ENCODE data around the gene HOXC9.
A peak's percentile ranks its signal among the peaks of the same experiment; 100 is the strongest.

HOXC9 gene

GRCh38 chr12:54016478-54016964 is 16.6 kb downstream of the HOXC9 start:
- no peak for DNase-seq

DNA sequence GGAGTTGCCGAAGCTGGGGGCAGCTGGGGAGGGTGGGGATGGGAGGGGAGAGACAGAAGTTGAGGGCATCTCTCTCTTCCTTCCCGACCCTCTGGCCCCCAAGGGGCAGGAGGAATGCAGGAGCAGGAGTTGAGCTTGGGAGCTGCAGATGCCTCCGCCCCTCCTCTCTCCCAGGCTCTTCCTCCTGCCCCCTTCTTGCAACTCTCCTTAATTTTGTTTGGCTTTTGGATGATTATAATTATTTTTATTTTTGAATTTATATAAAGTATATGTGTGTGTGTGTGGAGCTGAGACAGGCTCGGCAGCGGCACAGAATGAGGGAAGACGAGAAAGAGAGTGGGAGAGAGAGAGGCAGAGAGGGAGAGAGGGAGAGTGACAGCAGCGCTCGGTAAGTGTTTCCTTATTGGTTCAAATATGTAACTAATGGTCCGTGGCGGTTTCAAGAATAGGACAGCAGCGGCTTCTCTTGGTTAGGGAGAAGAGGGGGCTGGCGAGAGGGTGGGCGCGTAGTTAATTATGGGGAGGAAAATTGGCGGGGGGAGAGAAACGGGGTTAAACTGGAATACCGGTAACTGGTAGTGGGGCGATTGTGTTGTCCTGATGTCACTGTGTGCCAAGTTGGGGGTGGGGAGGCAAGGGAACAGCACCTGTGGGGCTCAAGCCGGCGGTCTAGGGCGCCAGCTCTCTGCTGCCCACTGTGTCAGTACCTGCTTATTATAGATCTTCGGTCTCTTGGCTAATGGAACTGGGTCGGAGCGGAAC is 17.2 kb downstream of the HOXC9 start:
- DNase-seq: no peak

DNA sequence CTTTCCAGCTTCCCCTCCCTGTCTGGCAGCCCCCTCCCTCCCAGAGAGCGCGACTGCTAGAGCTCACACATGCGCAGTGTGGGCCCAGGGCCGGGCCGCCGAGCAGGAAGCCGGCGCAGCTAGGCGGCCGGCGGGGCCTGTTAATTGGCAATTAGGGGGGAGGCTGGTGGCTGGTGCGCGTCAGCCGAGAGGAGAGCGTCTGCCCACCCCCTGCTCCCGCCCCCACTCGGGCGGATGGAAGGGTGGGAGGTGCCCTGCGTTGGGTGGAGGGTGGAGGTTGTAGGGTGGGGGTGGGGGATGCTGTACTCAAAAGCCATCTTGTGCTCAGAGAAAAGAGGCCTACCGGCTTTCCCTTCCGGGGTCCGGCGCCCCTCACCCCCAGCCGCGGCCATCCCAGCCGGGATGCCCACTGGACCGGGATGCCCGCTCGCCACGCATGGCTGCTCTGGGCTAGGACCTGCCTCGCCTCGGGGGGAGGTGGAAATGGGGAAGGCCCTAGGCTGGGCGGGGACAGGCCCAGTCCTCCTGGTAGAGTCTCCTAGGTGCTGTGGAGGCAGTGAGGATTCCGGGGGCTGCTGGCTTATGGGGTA is 18.0 kb downstream of the HOXC9 start:
- peak; percentile 53 to 58 for DNase-seq

DNA sequence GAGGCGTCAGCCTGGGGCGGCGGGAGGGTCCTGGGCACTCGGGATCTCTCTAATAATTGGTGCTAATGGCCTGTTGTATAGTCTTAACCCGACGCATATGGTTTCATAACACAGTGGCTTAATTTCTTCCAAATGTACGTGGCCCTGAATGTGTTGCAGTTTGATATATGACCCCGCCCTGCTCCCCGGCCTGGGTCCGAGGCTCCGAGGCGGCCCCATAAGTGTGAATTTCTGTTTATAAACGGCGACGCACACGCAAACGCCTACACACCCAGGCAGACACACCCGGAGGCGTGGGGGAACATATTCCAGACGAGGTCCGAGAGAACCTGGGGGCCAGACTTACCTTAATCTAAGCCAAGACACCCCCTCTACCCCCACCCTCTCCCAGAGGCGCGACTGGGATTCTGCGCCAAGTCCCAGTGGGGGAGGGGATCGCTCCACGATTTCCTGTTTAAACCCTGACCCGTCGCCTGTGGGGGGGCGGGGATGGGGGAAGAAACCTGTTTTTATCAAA is 18.6 kb downstream of the HOXC9 start:
- DNase-seq: no peak

- DNase-seq: no peak
Measured at GRCh38 chr12:54019091-54019811, 19.3 kb downstream of the HOXC9 start.

- DNase-seq: no peak
Measured at GRCh38 chr12:54019924-54020590, 20.1 kb downstream of the HOXC9 start.

DNA sequence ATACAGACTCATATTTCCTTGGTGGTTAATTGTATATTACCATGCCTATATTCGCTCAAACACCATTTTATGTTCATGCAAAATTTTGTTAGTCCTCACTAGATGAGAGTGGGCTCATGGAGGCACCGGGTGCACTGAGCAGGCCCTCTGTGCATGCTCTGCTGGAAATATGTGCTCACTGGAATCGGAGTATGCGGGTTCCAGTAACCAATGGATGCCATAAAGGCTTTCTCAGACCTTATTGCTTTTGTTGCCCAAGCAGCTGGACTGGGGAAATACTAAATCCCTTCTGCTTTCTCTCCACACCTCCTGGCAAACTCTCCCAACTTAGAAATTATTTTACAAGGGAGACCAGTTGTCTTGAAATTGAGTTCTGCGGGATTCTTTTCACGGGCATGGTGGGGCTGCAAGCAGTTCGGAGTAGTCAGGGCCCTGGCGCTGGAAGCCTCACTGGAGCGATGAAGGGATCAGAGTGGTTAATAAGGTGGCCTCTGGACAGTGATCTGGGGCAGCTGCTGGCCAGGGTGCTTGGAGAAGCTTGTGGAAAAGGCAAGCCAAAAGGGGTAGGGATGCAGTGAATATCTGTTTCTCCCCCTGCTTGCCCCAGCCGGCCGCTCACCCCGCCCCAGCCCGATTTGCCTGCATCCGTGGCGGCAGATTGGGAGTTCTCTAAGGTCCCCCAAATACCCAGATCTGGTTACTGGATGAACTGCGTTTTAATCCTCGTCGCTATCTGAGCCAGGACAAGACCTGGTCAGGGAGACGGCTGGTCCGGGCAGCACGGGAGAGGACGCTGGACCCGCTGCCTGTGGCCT is 20.8 kb downstream of the HOXC9 start:
- DNase-seq: no peak

DNA sequence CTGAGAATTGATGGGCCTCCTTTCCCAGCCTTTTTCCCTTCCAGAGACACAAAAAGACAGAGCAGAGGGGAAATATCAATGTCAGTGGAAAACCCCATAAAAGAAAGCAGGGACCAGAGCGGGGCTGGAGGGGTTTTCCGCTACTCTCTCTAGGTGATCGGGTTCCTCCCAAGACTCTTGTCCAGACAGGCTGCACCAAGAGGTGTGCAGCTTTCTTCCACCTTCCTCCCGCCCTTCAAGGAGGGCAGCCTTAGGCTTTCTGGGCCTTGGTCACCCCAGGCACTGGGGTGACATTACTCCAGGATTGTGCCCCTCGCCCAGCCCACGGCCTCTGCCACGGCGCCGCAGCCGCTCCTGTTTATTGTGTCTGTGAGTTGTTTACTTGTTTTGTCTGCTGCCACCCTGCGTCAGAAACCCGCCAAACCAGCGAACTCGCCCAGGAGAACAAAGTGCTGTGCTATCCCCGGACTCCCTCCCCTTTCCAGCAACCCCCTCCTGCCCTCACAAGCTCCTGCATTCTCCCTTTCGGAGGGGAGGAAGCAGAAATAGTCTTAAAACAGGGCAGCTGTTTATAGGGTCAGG is 21.6 kb downstream of the HOXC9 start:
- no peak for DNase-seq

DNA sequence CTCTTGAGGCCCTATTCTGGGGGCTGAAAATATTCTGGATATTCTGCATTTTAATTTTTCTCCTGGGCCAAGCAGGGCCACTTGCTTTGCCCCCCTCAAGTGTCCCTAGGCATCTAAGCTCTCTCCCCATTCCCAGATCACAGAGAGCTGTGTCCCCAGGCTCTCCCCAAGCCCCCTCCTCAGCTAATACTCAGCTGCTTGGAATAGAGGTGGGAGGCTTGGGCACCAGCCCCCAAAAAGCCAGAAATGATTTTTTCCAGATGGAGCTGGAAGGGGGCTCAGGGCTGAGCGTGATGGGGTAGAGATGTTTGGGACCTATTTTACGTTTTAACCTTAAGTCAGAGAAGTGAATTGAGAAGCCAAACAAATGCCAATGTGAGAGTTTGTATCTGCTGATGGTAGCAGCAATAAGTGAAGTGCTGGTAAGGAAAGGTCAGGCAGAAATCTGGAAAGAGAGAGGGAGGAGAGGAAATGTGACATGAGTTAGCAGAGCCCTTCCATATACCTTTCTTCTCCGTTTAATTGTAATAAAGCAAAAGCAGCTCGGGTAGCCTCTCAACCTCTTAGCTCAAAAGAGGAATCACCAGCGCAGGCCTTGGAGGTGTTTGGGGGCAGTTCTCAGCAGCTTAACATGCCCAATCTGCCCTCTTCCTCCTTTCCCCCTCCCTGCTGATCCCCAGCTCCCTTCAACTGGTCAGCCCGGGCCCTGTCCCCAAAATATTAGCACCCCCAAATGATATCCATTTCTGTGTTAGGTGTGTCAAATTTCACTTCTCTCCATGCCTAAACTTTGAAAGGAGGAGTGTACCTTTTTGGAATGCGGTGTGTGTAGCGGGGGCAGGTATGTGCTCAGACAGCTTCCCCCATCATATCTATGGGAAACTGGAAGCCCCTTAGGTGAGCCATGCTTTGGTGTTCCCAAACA is 23.3 kb downstream of the HOXC9 start:
- DNase-seq: no peak

DNA sequence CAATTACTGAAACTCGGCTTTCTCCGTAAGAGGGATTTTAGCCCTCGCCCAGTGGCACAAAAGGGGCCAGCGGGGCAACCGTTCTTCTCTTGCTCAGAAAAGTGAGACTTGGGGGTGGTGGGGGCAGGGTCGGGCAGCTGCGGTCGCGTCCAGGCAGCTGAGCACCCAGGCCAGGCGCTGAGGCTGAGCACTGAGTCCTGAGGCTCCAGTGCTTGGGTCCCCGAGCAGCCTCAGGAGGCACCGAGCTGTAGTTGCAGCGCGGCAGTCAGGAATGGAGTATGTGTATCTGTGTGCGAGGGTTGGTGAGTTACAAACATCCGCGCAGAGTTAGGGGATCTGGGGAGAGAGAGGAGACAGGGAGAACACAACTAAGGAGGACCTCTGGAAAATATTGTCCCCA is 24.2 kb downstream of the HOXC9 start:
- no peak for DNase-seq

GRCh38 chr12:54024581-54025305 is 24.8 kb downstream of the HOXC9 start:
- no peak for DNase-seq

DNA sequence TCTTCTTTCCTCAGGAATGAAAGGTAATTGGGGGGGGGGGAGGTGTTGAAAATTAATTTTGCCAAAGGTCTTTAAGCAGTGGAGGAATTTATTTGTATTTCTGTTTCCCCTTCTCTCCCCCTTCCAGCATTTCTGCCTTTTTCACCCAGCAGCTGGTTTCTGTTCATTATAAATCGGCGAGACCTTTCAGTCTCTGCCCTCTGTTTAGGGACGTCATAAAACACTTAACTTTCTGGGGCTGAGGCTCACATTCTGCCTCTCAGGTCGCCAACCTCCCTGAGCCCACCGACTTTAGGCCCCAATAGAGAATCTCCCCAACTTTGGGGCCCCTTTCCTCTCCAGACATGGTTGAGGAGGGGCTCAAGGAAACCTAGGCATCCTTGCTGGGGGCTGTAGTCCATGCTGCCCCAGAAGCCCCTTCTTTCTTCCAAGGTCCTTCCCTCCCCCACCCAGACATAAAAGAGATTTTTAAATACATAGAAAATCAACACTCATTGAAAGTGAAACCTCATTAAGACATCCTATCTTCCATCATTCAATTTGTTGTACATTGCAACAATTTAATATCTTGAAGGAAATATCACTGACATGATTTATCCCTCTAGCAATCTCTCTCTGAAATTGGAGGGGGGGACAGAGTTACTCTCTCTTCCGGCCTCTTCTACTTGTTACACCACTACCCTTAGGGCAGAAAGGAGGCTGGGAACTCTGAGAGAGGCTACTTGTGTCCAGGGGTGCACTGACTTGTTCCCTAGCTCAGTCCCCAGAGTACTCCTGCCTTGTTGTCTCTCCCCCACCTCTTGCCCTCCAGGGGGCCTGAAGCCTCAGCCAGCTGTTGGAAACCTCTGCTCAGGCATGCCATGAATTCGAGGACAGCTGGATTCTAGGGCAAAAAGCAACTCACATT is 25.8 kb downstream of the HOXC9 start:
- no peak for DNase-seq

DNA sequence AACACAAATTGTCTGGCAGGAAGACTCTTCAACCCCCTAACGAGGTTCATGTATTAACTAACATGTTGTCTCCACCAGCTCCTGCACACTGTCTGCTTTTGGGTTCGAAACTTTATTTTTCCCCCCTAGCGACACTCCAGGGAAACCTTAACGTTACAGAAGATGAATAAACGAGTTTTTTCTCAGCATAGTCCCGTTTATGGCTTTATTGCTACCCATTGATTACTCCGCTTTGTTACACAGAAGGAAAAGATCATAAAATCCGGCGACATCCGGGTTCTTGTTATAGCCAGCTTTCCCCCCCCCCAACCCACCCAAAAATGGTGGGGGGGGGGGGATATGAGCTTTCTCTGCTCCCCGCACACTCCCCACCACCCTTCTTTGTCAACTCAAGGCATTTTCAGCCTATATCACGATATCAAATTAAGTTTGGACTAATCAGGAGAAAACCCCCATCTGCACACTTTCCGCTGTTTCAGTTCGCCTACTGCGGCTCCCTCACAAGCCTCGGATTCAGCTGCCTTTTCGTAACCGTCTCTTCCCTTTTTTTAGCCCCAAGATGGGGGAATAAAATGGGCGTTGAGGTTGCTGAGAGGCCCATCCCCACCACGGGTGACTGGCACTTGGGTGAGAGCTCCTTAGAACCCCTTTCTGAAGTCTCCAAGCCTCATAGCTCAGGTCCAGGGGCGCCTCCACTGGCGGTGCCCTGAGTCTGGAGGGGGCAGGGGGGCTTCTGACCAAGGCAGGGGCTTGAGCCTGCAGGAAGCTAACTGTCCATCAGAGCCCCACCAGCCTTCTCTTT is 26.9 kb downstream of the HOXC9 start:
- no peak for DNase-seq

DNA sequence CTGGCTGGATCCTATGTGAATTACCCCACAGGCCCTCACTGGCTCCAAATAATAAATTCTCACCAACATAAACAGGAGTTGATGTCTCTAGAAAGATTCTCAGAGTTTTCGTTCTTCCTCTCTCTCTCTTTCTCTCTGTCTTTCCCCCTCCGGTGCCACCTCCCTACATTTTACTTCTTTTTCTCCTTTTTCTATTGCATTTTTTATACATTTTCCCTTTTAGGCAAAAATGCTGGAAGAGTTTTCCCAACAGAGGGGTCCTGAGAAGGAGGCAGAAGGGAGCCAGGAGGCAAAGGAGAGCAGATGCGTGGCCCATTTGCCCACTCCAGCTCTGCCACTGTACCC is 27.5 kb downstream of the HOXC9 start:
- no peak for DNase-seq

GRCh38 chr12:54028314-54029201 is 28.6 kb downstream of the HOXC9 start, which contains the start of gene HOXC6:
Gene HOXC6 (plus strand): TSS chr12:54028440. CDS start chr12:54028522, 82 bp downstream.
- DNase-seq: no peak

- DNase-seq: no peak
Measured at GRCh38 chr12:54029529-54030441, 29.8 kb downstream of the HOXC9 start.
